Urothelium cell line (cell line): ENCODE results near the gene IGF2R.
"Not testable (repeated sequence)": the region's sequence is repeated elsewhere in the genome, so short reads cannot be mapped to it uniquely, and the experiment has no call there.

ENCODE experiments used
- DNase-seq: peaks from one replicate; pipeline ENCODE4 v3.0.0; 2011; ENCODE audit warnings: low spot score, mixed read lengths
- FAIRE-seq: peaks from 2 replicates; lab custom pipeline; 2011; peaks lifted over from hg19 to GRCh38; lab: Jason Lieb, UNC

IGF2R gene

DNA sequence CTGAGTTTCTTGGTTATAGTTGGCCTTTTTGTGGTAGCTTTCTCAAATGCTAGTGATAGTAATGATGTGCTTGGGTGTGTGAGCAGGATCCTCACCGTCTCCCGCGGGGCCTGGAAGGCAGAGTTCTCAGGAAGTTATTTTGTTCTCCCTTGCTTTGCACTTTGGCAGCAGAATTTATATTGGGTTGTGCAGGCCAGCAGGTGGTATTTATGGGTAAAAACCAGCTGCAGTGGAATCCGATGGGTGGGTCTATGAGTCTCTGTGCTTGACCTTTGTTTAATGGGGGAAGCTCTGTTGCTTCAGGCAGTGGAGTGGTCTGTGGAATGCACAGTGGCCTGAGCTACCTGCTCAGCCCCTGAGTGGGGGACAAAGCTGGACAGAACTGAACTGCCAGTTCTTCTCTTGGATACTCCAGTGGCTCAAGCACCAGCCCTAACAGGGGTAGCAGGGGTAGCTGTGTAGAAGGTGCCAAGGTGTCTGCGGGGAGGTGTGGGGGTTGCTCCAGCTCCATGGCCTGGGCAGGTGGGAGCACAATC, 27.3 kb downstream of the IGF2R start:
- no peak for DNase-seq
- no peak for FAIRE-seq

DNA sequence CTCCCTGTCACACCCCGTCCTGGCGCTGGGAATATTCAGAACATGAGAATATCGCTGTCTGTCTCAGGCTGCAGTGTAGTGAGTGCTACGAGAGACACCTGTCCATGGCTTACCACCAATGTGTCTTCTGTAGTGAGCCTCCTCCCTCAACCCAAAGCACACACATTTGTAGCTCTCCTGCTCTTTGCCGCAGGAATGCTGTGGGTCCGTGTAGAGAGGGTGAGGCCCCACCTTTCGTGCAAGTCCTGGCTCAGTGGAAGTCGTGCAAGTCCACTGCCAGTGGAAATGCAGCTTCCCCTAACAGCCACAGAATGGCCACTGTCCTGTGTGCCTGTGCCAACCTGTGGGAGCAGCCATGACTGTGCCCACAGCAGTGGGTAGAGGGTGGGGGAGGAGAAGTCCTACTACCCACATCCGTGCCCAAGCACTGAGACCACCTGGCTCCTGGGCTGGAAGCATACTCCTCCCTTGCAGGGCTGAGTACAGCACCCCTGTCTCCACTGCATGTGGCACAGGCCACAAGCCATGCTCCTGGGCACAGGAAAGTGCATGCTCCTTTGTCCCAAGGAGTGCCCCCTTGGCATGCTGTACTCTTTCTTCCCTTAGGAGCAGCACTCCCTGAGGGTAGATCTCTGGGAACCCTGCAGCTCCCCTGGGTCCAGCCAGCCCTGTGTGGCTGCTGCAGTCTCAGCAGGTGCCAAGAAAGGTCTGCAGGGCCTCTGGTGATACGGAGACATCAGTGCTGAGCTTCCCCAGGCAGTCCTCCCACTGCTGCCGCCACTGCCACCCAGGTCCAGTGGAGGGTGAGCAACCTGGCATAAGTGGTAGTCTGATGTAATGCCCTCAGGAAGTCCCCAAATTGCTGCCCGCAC, 28.0 kb downstream of the IGF2R start:
- FAIRE-seq (no peak), DNase-seq (no peak)

GRCh38 chr6:159997498-159998101, 28.7 kb downstream of the IGF2R start:
- FAIRE-seq (no peak), DNase-seq (no peak)

GRCh38 chr6:159998538-159998937, 29.7 kb downstream of the IGF2R start:
- no peak for FAIRE-seq

GRCh38 chr6:159999240-159999671, 30.4 kb downstream of the IGF2R start:
- no peak for FAIRE-seq
- DNase-seq: no peak

More at GRCh38 chr6:159998538-159998937, 29.7 kb downstream of the IGF2R start:
- no peak for DNase-seq

- FAIRE-seq (no peak), DNase-seq (no peak)
These were observed 31.4 kb downstream of the IGF2R start for GRCh38 chr6:160000280-160000704.

GRCh38 chr6:160000893-160001427, 32.1 kb downstream of the IGF2R start:
- FAIRE-seq, DNase-seq: not testable (repeated sequence)

DNA sequence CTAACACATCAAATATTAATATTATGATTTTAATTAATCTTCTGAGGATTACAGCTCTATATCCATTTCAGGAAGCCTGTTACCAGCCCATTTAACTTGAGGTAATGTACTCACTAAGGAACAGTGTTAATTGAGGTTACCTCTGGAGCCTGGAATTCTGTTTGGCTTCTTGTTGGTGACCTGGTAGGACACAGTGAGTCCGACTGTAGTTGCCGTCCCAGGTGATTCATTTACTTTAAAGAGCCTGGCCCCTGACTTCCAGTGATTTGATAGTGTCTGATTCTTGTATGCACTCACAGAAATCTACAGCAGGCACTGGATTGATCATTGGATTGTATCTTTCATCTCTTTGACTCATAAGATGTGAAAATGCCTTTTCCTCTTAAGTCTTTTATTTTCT, 34.0 kb downstream of the IGF2R start:
- DNase-seq: no peak
- FAIRE-seq: no peak

- FAIRE-seq (no peak), DNase-seq (no peak)
These were observed 35.1 kb downstream of the IGF2R start for GRCh38 chr6:160004018-160004417.

DNA sequence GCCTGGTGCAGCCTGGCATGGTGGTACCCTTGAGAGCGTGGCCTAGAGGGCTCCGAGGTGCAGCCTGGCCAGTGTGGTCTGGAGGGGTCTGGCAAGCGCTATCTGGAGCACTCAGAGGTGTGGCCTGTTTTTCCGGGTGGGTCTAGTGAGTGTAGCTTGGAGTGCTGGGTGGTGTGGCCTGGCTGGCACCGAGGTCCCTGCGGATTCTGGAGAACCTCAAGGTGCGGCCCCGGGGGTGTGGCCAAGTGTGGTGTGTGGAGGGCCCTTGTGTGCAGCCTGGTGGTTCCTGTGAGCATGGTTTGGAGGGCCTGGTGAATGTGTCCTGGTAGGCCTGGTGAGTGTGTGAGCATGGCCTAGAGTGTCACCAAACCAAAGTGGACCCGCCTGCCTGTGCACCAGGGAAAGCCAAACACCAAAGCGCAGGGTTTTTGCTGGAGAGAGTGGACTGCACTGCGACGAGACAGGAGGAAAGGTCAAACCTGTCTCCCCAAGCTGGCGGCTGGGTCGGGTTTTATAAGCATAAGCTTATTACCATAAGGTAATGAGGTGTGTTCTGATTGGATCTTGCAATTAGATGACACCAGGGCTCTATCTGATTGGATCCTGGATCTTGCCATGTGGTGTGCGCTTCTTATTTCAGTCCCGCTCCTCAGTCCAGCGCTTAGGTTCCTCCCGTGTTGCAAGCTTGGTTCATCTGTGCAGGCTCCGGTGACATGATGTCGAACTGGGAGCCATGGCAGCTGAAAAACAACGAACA, 35.7 kb downstream of the IGF2R start:
- no peak for FAIRE-seq
- DNase-seq: no peak

DNA sequence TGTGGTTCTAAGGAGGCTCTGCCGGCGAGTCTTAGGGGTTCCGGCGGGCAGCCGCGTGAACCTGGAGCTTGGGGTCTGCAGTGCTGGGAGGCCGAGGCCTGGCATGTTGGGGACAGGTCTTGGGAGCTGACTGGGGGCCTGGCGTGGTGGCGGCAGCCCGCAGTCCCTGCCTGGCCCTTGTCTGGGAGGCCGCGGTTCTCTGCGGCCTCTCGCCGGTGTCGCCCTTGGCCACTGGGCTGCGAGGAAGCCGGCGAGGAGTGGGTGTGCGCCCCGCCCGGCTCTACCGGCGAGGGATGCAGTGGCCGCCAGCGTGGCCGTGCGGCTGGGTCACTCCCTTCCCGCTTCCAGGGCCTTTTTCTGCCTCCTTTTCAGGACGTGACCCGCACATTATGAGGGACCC, 36.3 kb downstream of the IGF2R start:
- FAIRE-seq (no peak), DNase-seq (no peak)

GRCh38 chr6:160005861-160006540, 37.1 kb downstream of the IGF2R start:
- DNase-seq: no peak
- no peak for FAIRE-seq

GRCh38 chr6:160007145-160007544, 38.3 kb downstream of the IGF2R start:
- DNase-seq (no peak), FAIRE-seq (no peak)

- FAIRE-seq: no peak
These were observed 38.7 kb downstream of the IGF2R start for GRCh38 chr6:160007611-160008010.

DNA sequence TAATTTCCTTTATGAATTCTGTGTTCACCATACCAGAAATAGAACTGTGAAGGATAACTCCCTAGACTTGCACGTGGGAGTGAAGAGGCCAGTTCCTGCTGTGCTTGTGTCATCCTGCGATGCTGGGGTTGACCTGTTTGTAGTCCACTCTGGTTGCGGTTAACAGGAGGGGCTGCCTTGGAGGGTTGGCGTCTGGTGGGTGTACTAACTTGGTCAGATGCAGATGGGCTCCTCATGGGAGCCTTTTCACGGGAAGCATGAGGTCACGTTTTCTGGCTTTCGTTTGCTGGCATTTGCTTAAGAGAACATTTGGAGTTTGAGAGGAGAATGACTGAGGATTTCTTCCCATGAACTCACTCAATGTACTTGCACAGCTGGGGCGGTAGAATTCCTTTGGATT, 41.2 kb downstream of the IGF2R start:
- no peak for FAIRE-seq
- DNase-seq: no peak

More at GRCh38 chr6:160007611-160008010, 38.7 kb downstream of the IGF2R start:
- no peak for DNase-seq

DNA sequence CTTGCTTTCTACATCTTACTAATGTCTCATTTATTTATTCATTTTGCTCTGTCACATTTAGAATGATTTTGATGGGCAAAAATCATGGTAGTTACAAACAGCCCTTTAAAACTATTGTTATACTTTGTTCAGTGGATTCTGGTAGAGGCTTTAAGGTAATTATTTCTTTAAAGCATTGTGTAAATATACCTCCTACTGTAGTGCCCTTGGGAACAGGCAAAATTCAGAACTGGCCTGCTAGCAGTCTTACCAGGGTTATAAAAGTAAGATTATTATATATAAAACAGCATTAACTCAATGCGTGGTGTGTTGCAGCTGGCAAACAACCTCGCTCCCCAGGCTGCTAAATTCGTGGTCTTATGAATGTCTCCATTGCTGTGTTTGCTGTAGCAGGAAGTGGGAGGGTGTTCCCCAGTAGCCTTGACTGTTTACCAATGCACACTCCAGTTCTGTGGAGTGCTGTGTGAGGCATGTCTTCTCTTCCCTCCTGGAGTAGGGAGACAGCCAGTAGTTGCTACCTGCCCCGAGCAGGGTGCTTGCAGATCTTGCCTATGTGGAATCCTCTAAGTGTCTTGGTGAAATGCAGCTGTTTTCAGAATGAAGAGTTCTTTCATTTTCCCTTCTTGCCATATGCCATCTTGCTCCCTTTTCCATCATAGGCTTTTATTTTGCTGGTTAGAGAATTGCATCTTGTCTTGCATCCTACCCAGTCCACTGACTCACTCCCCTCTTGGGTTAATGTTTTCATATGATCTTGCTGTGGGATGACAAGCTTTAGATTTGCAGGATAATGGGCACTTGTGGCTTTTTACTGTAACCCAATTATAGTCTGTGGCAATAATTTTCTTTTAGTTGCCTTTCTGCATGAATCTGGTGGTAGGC, 45.3 kb downstream of the IGF2R start:
- FAIRE-seq (no peak), DNase-seq (no peak)

DNA sequence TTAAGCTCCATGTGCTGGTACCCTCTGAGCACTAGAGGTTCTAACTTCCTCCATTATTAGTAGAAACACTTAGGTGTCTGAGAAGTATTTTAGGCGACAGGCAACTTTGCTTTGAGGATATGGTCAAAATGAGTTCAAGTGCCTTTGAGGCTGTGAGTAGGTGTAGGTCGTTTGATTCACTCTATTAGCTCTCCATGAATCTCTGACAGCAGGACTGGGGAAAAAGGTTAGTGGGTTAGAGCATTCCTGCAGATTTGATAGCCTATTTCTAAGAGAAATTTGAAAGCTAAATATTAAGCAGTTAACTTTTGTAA, 45.9 kb downstream of the IGF2R start:
- FAIRE-seq: no peak
- DNase-seq: no peak

DNA sequence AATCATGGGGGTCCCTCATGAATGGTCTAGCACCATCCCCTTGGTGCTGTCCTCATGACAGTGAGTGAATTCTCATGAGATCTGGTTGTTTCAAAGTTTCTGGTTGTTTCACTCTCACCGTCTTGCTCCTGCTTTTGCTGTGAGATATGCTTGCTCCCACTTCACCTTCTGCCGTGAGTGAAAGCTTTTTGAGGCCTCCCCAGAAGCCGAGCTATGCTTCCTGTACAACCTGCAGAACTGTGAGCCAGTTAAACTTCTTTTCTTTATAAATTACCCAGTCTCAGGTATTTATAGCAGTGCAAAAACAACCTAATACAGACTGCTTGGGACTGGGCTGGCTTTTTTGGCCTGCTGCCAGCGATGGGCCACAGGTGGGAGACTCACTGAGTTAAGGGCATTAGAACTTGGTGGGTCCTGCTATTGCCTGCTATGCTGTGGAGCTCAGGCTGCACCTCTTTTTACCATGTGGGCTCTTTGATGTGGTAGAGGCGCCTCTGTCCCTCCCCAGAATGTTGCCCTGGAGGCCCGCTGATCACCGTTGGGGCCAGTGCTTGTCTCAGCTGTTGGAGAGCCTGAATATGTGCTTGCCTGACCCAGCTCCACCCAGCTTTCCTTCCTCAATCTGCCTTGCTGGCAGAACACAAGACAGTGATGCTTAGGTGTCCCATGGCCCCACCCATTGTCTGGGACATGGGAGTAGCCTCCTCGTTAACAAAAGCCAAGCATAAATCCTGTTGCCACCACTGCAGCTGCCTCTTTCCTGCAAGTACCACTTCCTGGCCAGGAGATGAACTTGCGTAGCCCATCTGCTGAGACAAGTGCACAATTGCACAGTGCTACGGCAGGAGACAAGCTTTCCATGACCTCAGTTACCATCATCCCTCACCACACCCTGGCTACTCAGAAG, 47.1 kb downstream of the IGF2R start:
- DNase-seq (no peak), FAIRE-seq (no peak)

DNA sequence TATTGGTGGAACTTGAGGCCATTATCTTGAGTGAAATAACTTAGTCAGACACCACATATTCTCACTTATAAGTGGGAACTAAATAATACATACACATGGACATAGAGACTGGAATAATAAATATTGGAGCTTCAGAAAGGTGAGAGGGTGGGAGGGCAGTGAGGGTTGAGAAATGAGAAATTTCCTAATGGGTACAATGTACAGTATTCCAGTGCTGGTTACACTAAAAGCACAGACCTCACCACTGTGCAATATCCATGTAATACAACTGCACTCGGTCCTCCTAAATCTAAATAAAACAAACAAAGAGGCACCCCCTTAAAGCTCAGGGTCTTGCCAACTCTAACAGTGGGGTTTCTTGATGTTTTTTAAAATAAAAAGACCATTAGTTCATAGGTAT, 53.2 kb downstream of the IGF2R start:
- no peak for FAIRE-seq
- no peak for DNase-seq
